SU-DHL-6 (cell line): Measurements from ENCODE around the gene NEK6.

Experiments
- H2AFZ ChIP-seq: fragments of 200-600 bp; sonication (generic); 2 replicates; pipeline ENCODE4 v1.6.1; 2014; ENCODE audit warnings: low read depth, mild to moderate bottlenecking, moderate library complexity, mixed read lengths, antibody characterized with exemption, low read length; ENCODE audit not compliant: severe bottlenecking
- H3F3A ChIP-seq: fragments of 200-600 bp; shearing (Covaris generic); 2 replicates; pipeline ENCODE4 v1.6.0; 2016; ENCODE audit warnings: antibody characterized with exemption, mild to moderate bottlenecking; ENCODE audit not compliant: insufficient read depth
- H3K27ac ChIP-seq: fragments of 200-600 bp; sonication (generic); 2 replicates; pipeline ENCODE4 v1.5.1; 2016; ENCODE audit warnings: low read depth, mild to moderate bottlenecking, low read length, moderate library complexity, mixed read lengths
- H3K27me3 ChIP-seq: fragments of 200-600 bp; sonication (generic), shearing (Covaris generic); 2 replicates; pipeline ENCODE4 v1.6.0; 2014; ENCODE audit warnings: mild to moderate bottlenecking, low read length
- H3K36me3 ChIP-seq: fragments of 200-600 bp; sonication (generic); 2 replicates; pipeline ENCODE4 v1.6.1; 2014; ENCODE audit warnings: mild to moderate bottlenecking, low read length, mixed read lengths
- H3K4me2 ChIP-seq: fragments of 300-600, 200-600 bp; shearing (Covaris generic), sonication (generic); 2 replicates; pipeline ENCODE4 v1.6.0; 2014; ENCODE audit warnings: low read length, low read depth, mild to moderate bottlenecking; ENCODE audit not compliant: poor library complexity, severe bottlenecking
- H3K4me3 ChIP-seq: fragments of 200-600 bp; sonication (generic); 2 replicates; pipeline ENCODE4 v1.5.1; 2014; ENCODE audit warnings: antibody characterized with exemption, low read length, mild to moderate bottlenecking, mixed read lengths; ENCODE audit not compliant: insufficient read depth, poor library complexity, severe bottlenecking
- H3K79me2 ChIP-seq: fragments of 200-600 bp; sonication (generic); 2 replicates; pipeline ENCODE4 v1.6.1; 2014; ENCODE audit warnings: mild to moderate bottlenecking, low read length, moderate library complexity; ENCODE audit not compliant: insufficient read depth
- H3K9ac ChIP-seq: fragments of 200-600 bp; sonication (generic); 2 replicates; pipeline ENCODE4 v1.7.0; 2014; ENCODE audit warnings: mild to moderate bottlenecking, low read length
- H3K9me2 ChIP-seq: fragments of 200-600 bp; sonication (generic); replicated peaks from 2 replicates; pipeline ENCODE4 v1.6.1; 2014; ENCODE audit warnings: low read length; ENCODE audit not compliant: insufficient read depth
- H3K9me3 ChIP-seq: fragments of 200-600 bp; sonication (generic); 2 replicates; pipeline ENCODE4 v1.6.1; 2014; ENCODE audit warnings: low read length, mixed read lengths; ENCODE audit not compliant: insufficient read depth
- H4K20me1 ChIP-seq: fragments of 200-600 bp; sonication (generic); 2 replicates; pipeline ENCODE4 v1.6.1; 2014; ENCODE audit warnings: low read depth, mild to moderate bottlenecking, antibody characterized with exemption, low read length, moderate library complexity, mixed read lengths
- EZH2phosphoT487 ChIP-seq: fragments of 200-600 bp; sonication (generic), shearing (Covaris generic); conservative IDR thresholded peaks from 2 replicates; pipeline ENCODE4 v1.6.1; 2018; ENCODE audit warnings: mild to moderate bottlenecking, antibody characterized with exemption, low read length, moderate library complexity, mixed read lengths
- TF ChIP-seq, protein P1 (sequence below): fragments of 200-600 bp; sonication (generic); IDR thresholded peaks from one replicate; pipeline ENCODE4 v1.5.1; 2017; ENCODE audit warnings: antibody characterized with exemption, mild to moderate bottlenecking, low read length, moderate library complexity; ENCODE audit not compliant: insufficient read depth, poor library complexity, severe bottlenecking

The NEK6 gene

GRCh38 chr9:124303762-124304161 lies 46.0 kb downstream of the NEK6 start:
- H3K9me3 ChIP-seq: no peaks in the 10 kb centered on the region
- H3K79me2 ChIP-seq: peaks cover 95% of the 10 kb centered on the region
- H3K27ac ChIP-seq: no peak overlapping the region
- no peaks in the 10 kb centered on the region for H3K27me3 ChIP-seq
- TF ChIP-seq, protein P1, sequence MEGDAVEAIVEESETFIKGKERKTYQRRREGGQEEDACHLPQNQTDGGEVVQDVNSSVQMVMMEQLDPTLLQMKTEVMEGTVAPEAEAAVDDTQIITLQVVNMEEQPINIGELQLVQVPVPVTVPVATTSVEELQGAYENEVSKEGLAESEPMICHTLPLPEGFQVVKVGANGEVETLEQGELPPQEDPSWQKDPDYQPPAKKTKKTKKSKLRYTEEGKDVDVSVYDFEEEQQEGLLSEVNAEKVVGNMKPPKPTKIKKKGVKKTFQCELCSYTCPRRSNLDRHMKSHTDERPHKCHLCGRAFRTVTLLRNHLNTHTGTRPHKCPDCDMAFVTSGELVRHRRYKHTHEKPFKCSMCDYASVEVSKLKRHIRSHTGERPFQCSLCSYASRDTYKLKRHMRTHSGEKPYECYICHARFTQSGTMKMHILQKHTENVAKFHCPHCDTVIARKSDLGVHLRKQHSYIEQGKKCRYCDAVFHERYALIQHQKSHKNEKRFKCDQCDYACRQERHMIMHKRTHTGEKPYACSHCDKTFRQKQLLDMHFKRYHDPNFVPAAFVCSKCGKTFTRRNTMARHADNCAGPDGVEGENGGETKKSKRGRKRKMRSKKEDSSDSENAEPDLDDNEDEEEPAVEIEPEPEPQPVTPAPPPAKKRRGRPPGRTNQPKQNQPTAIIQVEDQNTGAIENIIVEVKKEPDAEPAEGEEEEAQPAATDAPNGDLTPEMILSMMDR: no peak
- no peak overlapping the region for H2AFZ ChIP-seq
- H3K4me3 ChIP-seq: no peak overlapping the region
- H3K9ac ChIP-seq: no peak overlapping the region
- H4K20me1 ChIP-seq: peaks cover 5% of the 10 kb centered on the region; the same call in 1 of the 2 replicates
- no peaks in the 10 kb centered on the region for H3K9me2 ChIP-seq
- no peaks in the 10 kb centered on the region; the same call in 1 of the 2 replicates for H3F3A ChIP-seq
- 0 out of 2 replicates have a peak, but pooled peaks cover 3% of the 10 kb centered on the region for H3K36me3 ChIP-seq
- H3K4me2 ChIP-seq: no peak overlapping the region

GRCh38 chr9:124304285-124304684 lies 46.5 kb downstream of the NEK6 start:
- Histone ChIP-seq H3K9me3 (no peaks in the 10 kb centered on the region), H3K79me2 (peaks cover 95% of the 10 kb centered on the region)

DNA sequence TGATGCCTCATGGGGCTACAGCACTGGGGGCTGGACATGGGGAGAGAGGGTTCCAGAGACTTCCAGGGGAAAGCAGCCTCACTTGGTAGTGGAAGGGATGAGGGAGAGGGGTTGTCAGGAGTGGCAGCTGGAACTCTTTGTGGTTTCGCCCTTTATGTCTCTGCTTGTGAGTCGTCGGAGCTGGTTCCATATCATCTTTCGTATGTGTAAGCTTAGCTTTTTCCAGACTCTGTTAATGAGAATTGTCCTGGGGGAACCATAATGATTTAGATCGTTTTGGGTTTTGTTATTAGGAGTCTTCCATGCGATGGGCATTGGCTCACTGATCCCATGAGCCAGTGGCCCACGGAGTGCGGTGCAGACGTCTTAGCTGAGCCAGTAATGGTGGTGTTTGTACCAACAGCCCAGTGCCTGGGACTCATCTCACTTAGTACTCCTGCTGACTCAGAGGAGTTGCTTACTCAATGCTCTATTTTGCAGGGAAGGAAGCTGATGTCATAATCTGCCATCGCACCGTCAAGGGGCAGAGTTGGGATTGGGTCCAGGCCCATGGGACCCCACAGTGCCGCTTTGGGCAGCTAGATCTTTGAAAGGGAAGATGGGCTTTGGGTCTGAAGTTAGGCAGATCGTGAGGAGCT lies 48.5 kb downstream of the NEK6 start:
- no peak overlapping the region for H2AFZ ChIP-seq
- no peak overlapping the region for H3K27ac ChIP-seq
- no peaks in the 10 kb centered on the region for H3K27me3 ChIP-seq
- H3K4me3 ChIP-seq: no peak overlapping the region
- no peaks in the 10 kb centered on the region for H3K9me3 ChIP-seq
- H3K9ac ChIP-seq: no peak overlapping the region
- H3F3A ChIP-seq: no peaks in the 10 kb centered on the region; the same call in 1 of the 2 replicates
- 0 out of 2 replicates have a peak, but pooled peaks cover 3% of the 10 kb centered on the region for H3K36me3 ChIP-seq
- H3K4me2 ChIP-seq: no peak overlapping the region
- H3K79me2 ChIP-seq: peaks cover 91% of the 10 kb centered on the region
- TF ChIP-seq, protein P1: no peak
- no peak for TF ChIP-seq EZH2phosphoT487
- no peaks in the 10 kb centered on the region for H3K9me2 ChIP-seq
- no peaks in the 10 kb centered on the region; the same call in 1 of the 2 replicates for H4K20me1 ChIP-seq

More at GRCh38 chr9:124304285-124304684, 46.5 kb downstream of the NEK6 start:
- Histone ChIP-seq H3K36me3 (0 out of 2 replicates have a peak, but pooled peaks cover 3% of the 10 kb centered on the region), H3K27ac (no peak overlapping the region), H4K20me1 (peaks cover 4% of the 10 kb centered on the region; the same call in 1 of the 2 replicates), H3K9ac (no peak overlapping the region), H3K4me2 (no peak overlapping the region), H3K27me3 (no peaks in the 10 kb centered on the region), H2AFZ (no peak overlapping the region), H3F3A (no peaks in the 10 kb centered on the region; the same call in 1 of the 2 replicates), H3K4me3 (no peak overlapping the region), H3K9me2 (no peaks in the 10 kb centered on the region)
- TF ChIP-seq, protein P1: no peak
- TF ChIP-seq EZH2phosphoT487: no peak
